ENCODE results near the gene TC2N. TPM values are rescaled to one million over a fixed set of nuclear protein-coding genes. Genes with fewer than 3 reads are reported as not detected.

TC2N gene
- total RNA-seq, 1 experiment from 2014 or later = 16.4 TPM

DNA sequence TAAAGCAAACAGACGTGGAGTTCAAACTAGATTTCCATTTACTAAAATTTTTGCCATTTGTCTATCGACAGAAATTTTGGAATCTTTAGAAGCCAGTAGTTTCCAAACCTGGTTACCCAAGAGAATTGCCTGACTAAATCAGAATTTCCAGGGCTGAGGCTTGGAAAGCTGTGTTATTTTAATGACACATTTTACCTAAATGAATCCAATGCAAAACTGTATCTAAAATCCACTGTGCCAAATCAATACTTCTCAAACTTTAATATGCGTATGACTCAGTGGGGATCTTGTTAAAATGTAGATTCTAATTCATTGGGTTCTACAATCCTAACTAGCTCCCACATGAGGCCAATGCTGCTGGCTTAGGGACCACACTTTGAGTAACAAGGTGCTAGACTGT lies 35.0 kb upstream of the TC2N start:
- no peak overlapping the region for H4K5ac ChIP-seq (ENCODE audit: insufficient read length, low read depth, low read length)
- Mint-ChIP-seq H3K4me1 (peaks cover 2% of the 10 kb centered on the region in 2 experiments), H3K4me3 (no peak overlapping the region), H3K36me3 (ENCODE audit: insufficient read depth in 1 of 3, low read depth in 3 of 3) (no peaks in the 10 kb centered on the region; a peak in 1 of 7 replicates), H3K27me3 (ENCODE audit: low read depth) (no peaks in the 10 kb centered on the region), H3K9me3 (no peaks in the 10 kb centered on the region), H3K27ac (no peak overlapping the region)
- H4K20me1 ChIP-seq (ENCODE audit: control insufficient read depth, insufficient read depth, insufficient read length) = no peaks in the 10 kb centered on the region
- H2BK5ac ChIP-seq (ENCODE audit: insufficient read length, low read length) = no peak overlapping the region
- no CpG with 5 or more reads among the region's 3 CpGs for WGBS (ENCODE audit: extremely low coverage, insufficient read length, low lambda C conversion rate)
- H2AFZ ChIP-seq (ENCODE audit: low read length) = no peak overlapping the region
- H3K4me2 ChIP-seq (ENCODE audit: insufficient read depth, insufficient read length, low read length) = no peak overlapping the region
- H3K4ac ChIP-seq (ENCODE audit: low read depth, low read length) = no peak overlapping the region
- H3K9me3 ChIP-seq (ENCODE audit: control insufficient read depth, low read depth, low read length) = no peaks in the 10 kb centered on the region
- H2BK120ac ChIP-seq (ENCODE audit: low read depth, low read length, poor library complexity, severe bottlenecking) = no peak overlapping the region
- no peak overlapping the region for H3K9ac ChIP-seq (ENCODE audit: extremely low read depth, insufficient read length, low read length)
- H3K14ac ChIP-seq (ENCODE audit: insufficient read depth, low read length) = no peak overlapping the region
- H3K18ac ChIP-seq (ENCODE audit: insufficient read length, low read depth, low read length) = no peak overlapping the region
- no peak overlapping the region for H2AK5ac ChIP-seq (ENCODE audit: insufficient read length, low read length)
- no peak overlapping the region for H2BK15ac ChIP-seq (ENCODE audit: low read depth, low read length)
- no peak overlapping the region for H3K23ac ChIP-seq (ENCODE audit: insufficient read length, low read depth, low read length)
- H3T11ph ChIP-seq (ENCODE audit: low read length) = no peak overlapping the region
- no peaks in the 10 kb centered on the region; the same call in 1 of the 2 replicates for H3K4me1 ChIP-seq (ENCODE audit: insufficient read depth, low read length)
- no peaks in the 10 kb centered on the region for H3K79me2 ChIP-seq (ENCODE audit: insufficient read depth, low read length)
- no peak overlapping the region for H3K56ac ChIP-seq (ENCODE audit: insufficient read length, low read depth, low read length)
- no peaks in the 10 kb centered on the region for H3K23me2 ChIP-seq (ENCODE audit: insufficient read length, low read depth, low read length, poor library complexity, severe bottlenecking)
- H3K79me1 ChIP-seq (ENCODE audit: insufficient read depth, low read depth, low read length, poor library complexity, severe bottlenecking) = no peaks in the 10 kb centered on the region
- TF ChIP-seq, protein P1, sequence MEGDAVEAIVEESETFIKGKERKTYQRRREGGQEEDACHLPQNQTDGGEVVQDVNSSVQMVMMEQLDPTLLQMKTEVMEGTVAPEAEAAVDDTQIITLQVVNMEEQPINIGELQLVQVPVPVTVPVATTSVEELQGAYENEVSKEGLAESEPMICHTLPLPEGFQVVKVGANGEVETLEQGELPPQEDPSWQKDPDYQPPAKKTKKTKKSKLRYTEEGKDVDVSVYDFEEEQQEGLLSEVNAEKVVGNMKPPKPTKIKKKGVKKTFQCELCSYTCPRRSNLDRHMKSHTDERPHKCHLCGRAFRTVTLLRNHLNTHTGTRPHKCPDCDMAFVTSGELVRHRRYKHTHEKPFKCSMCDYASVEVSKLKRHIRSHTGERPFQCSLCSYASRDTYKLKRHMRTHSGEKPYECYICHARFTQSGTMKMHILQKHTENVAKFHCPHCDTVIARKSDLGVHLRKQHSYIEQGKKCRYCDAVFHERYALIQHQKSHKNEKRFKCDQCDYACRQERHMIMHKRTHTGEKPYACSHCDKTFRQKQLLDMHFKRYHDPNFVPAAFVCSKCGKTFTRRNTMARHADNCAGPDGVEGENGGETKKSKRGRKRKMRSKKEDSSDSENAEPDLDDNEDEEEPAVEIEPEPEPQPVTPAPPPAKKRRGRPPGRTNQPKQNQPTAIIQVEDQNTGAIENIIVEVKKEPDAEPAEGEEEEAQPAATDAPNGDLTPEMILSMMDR (conservative IDR thresholded peaks at IDR 0.05) = no peak
- H3K27ac ChIP-seq (ENCODE audit: insufficient read length, low read depth, low read length) = no peak overlapping the region
- no peaks in the 10 kb centered on the region for H3K27me3 ChIP-seq (ENCODE audit: insufficient read depth, low read length)
- H4K8ac ChIP-seq (replicated peaks; ENCODE audit: insufficient read length, low read depth, low read length) = no peak overlapping the region
- no peak overlapping the region for H4K91ac ChIP-seq (ENCODE audit: insufficient read length, low read depth, low read length)
- H2BK12ac ChIP-seq (ENCODE audit: insufficient read length, low read depth, low read length) = no peak overlapping the region
- no peak overlapping the region for H2BK20ac ChIP-seq (ENCODE audit: low read depth, low read length, poor library complexity, severe bottlenecking)
- DNase-seq = no peak
